ENCODE data around the gene MGAT3.

- TF ChIP-seq CTCF (IDR thresholded peaks at IDR 0.05; ENCODE audit: extremely low read depth in 1 of 2, insufficient read depth in 1 of 2, low read depth in 1 of 2, low read length in 2 of 2) = no peak
- no peak for TF ChIP-seq POLR2A (IDR thresholded peaks at IDR 0.05; ENCODE audit: low read depth, low read length)
- no peak for TF ChIP-seq POLR2AphosphoS5 (IDR thresholded peaks at IDR 0.05; ENCODE audit: insufficient read depth, low read depth, low read length)
- no peak for TF ChIP-seq MYC (IDR thresholded peaks at IDR 0.05; ENCODE audit: low read depth, low read length)
- no peak for TF ChIP-seq EZH2 (IDR thresholded peaks at IDR 0.05; ENCODE audit: borderline replicate concordance, low read depth, low read length, severe bottlenecking)
- no peak for TF ChIP-seq JUN (IDR thresholded peaks at IDR 0.05; ENCODE audit: borderline replicate concordance, insufficient read depth, insufficient read length, low read depth)
- TF ChIP-seq, protein P1, sequence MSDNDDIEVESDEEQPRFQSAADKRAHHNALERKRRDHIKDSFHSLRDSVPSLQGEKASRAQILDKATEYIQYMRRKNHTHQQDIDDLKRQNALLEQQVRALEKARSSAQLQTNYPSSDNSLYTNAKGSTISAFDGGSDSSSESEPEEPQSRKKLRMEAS (IDR thresholded peaks at IDR 0.05; ENCODE audit: insufficient read depth, insufficient read length) = no peak
- no peak for TF ChIP-seq FOS (IDR thresholded peaks at IDR 0.05; ENCODE audit: borderline replicate concordance, insufficient read depth, low read length)
Observed at GRCh38 chr22:39500101-39500500, 43.3 kb downstream of the MGAT3 start.

All from endothelial cell of umbilical vein (primary cell).